ENCODE results near the gene NOP16.

NOP16 gene

GRCh38 chr5:176384366-176384930 is 4.0 kb downstream of the NOP16 start:
- no peak for FAIRE-seq

DNA sequence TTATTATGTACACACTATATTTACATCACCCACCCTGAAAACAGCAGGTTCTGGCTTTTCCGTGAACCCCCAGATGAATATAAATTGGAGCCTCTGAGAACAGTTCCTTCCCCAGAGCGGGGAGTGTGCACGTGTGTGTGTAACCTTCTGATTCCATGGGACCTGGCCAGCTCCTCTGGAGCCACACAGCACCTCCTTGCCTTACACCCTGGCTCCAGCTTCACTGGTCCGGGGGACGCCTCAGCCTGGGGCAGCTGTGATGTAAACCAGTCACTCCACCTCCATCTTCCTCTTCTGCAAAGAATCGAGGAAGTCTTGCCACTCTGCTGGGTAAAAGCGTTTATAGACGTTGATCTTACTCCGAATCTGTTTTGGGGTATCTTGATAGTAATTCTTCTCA is 4.4 kb downstream of the NOP16 start:
- FAIRE-seq, result no peak

DNA sequence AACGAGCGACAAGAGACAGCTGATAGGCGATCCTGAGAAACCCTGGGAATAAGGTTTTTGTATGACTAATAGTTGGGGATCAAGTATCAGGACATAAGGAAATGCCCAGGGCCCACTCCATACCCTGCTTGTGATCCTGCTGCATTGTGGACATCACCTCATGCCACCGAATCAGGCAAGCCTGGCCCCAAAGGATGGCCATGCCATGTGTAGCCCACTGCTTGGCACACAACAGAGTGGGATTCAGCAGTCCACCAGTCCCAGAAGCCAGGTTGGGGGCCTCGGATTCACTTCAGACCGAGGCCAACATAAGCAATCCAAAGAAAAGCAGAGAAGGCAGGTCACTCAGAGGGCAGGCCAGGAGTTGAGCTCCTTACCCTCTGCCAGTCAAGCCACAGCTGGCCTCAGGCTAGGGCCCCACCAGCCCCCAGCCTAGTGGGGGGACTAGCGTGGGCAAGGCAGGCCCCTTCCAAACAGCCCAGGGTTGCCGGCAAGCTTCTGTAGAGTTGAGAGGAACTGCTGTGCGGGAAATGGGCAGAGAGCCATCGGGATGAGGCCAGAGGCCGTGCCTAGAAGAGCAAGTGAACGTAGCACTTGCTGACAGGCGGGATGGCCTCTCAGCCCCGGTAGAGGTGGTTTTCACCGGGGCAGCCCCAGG is 5.0 kb downstream of the NOP16 start:
- no peak for FAIRE-seq

DNA sequence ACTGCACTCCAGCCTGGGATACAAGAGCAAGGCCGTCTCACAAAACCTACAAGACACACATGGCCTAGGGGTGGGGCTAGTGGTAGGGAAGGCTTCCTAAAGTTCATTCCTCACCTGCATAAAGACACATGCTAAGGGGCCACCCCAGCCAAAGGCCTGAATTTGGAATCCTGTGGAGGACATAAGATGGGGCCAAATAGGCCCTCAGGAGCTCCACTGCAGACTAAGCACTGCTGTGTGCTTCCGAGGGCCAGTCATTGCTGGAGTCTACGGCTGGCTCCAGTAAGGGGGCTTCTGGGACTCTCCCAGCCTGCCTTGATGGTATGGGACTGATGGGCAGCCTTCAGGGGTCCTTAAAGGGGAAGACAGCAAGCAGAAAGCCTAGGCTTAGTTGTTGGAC is 5.7 kb downstream of the NOP16 start:
- no peak for FAIRE-seq

GRCh38 chr5:176381979-176382378 is 6.4 kb downstream of the NOP16 start:
- FAIRE-seq, result no peak

DNA sequence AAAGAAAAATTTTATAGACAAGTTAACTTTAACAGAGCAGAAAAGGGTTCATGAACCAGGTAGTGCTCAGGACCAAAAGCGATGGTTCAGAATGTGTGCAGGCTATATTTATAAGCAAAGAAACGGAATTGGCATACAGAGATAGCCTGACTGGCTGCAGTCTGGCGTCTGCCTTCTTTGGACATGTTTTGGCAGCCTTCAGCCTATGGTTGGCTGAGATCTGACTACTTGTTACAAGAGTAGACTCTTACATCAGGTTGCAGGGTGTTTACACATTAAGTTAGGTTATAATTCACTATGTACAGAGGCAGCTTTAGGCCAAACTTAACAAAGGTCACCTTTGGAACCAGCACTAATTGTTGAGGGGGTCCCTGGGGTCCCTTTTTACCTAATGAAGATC is 7.0 kb downstream of the NOP16 start:
- FAIRE-seq, result no peak

GRCh38 chr5:176379881-176380280 is 8.5 kb downstream of the NOP16 start:
- no peak for FAIRE-seq

GRCh38 chr5:176373100-176373818 is 15.1 kb downstream of the NOP16 start:
- no peak for FAIRE-seq

DNA sequence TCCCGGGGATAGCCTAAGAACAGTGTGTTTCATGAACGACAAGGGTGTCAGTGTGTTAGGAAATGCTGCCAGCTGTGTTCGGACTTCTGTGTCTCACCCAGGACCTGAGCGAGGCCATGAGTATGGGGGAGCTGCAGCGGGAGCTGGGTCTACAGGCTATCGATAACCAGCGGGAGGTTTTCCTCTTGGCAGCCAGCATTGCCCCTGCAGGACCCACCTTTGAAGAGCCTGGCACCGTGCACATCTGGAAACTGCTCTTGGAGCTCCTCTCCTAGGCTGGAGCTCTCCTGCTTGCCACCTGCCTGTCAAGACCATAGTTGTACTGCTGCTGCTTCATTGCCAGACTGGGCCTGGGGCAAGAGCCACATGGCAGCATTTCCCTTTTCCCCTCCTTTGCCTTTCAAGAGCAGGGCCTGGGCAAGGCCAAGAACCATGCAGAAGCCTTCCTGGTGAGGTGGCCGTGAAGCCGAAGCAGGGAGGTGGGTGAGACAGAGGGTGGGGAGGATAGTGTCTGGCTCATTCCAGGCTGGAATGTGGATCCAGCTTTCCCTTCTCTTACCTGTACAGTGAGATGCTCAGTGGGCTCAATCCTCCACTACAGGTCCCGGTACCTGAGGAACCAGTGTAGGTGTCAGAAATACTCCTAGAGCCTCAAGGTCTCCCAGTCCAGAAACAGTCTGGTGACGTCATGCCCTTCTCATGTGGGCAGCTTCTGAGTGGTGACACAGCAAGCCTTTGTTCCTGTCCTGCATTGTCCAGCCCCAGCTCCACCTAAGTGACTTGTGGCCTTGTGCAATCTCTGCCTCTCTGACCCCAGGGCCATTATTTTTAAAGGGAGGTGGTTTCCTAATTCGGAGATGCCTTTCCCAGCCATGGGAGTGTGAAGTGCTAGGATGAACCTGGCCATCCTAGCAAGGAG is 16.5 kb downstream of the NOP16 start:
- no peak for FAIRE-seq

DNA sequence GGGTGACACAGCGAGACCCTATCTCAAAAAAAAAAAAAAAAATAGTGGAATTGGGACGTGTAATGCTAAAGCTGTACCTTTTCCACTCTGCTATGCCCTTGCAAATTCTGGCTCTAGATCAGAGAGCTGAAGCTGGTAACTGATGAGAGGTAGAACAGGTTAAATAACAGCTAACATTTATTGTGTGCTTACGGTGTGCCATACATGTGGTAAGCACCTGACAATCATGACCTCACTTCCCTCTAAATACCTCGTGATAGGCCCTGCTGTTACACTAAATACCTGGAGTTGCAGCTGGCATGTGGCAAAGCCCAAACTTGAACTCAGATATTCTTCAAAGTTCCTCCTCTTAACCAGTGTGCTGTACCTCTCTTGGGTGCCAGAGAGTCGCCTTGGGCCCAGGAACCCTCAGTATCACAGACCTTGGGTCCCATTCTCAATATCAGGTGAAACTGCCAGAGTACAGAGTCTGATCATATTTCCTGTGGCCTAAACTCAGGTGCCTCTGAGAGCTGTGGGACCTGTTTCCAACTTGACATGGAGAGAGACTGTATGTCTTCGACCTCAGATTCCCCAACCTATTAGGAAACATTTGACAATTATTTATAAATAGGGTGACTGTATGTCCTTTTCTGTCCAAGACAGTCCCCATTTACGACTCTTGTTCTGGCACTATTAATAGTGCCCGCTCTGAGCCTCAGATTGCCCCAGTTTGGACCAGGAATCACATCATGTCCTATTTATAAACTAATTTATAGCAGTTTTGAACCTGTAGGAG is 18.3 kb downstream of the NOP16 start:
- FAIRE-seq, result no peak

- FAIRE-seq, result no peak
These were observed 19.7 kb downstream of the NOP16 start for GRCh38 chr5:176368726-176369125.

GRCh38 chr5:176366232-176366894 is 22.0 kb downstream of the NOP16 start:
- no peak for FAIRE-seq

- no peak for FAIRE-seq
These were observed 22.8 kb downstream of the NOP16 start, which contains the start of gene ARL10 for GRCh38 chr5:176365351-176366231. Gene ARL10, plus strand, starts transcription at chr5:176365487. Its CDS starts 77 bp downstream, at chr5:176365564.

DNA sequence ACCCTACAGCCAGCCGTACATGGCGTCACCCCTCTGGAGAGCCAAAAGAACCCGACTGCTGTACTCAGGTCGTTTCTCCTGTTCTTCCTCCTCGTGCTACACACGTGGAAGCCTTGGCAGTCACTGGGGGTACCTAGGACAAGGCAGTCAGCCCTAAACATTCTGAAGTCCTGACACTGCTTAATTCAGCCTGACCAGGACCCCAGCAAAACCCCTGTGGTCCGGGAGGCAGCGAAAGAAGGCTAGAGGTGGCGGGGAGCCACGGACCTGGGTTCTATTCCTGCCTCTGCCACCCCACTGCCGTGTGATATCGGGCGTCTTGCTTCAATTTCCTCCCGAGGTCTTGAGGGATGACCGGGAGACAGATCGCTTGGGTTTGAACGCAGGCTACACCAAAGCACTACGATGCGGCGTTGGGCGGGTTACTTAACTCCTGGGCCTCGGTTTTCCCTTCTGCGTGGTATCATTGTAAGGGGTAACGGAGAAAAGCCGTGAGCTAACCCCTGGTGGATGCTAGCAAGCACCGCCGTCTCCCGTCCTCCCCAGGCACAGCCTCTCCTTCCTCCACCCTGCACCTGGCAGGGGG is 23.5 kb downstream of the NOP16 start:
- no peak for FAIRE-seq

DNA sequence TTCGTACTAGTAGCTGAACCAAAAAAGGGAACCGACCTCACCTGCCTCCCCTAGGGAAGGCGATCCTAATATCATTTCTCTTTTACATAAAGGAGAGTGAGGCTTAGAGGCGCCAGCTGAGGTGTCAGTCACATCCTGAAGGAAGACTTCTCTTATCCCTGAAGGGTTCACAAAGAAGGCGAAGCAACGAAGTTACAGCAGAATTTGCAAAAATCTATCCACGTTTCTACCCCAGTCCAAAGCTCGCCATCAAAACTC is 26.2 kb downstream of the NOP16 start:
- FAIRE-seq, result no peak

DNA sequence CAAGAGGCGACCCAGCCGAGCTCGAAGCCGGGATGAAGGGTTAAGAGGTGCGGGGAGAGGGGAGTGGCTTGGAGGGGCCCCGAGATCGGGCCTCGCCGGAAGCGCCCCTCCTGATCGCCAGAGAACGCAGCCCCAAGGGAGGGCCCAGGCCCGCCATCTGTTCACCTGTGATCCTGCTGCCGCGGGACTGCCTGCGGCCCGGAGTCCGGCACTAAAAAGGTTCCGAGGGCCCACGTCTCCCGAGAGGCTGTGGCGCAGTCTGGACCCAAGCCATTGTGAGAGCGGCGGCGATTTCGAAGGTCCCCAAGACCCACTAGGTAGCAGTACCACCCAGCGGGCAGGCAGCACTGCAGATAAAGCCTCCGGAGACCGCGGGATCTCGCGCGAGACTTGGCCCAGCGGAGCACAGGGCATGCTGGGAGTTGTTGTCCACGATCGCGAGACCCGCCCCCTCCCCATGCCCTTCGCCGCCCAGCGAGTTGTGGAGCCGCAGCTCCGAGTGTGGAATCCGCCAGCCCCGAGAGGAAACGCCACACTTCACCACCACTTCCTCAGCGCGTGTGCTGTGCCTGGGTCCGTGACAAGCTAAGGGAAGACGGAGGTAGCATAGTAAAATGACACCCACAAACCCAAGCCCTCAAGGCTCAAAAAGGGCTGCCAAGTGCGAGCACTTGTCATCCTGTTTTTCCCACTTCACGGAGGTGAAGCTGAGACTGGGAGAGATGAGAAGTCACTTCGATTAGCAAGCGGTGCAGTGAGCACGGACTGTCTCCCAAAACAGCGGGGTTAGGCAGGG is 26.8 kb downstream of the NOP16 start, which contains the start of gene KIAA1191:
KIAA1191 (minus strand) TSS at position 328 of the 796 bp plus-strand sequence. CDS start 2,256 bp downstream, outside the sequence.
- FAIRE-seq, result no peak

- no peak for FAIRE-seq
These were observed 27.4 kb downstream of the NOP16 start for GRCh38 chr5:176360894-176361436.

GRCh38 chr5:176359658-176360057 is 28.7 kb downstream of the NOP16 start:
- no peak for FAIRE-seq

DNA sequence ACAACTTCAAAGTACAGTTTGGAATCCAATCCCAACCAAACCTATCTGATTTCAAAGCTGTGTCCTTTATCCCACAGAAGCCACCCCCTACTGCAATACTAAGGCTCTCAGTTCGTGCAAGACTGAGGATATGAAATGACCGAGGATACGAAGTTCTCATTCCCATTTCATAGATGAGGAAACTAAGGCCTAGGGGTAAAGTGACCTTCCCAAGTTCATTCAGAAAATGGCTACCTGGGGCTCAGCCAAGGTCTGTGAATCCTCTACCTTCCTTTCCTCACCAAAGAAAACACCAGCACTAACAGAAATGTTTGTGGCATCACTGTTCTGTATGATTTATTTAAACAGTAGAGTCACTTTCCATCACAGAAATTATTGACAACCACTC is 32.2 kb downstream of the NOP16 start:
- FAIRE-seq, result no peak
